IMR-90 (cell line): ENCODE results near the gene CHMP5. TPM values are rescaled to one million over a fixed set of nuclear protein-coding genes. Genes with fewer than 3 reads are reported as not detected.

Source experiments
- ATAC-seq: fragments of 200-7000 bp; cut with Tn5 transposase; 2 replicates; pipeline ENCODE4 v1.9.1; 2020; ENCODE audit warnings: low read depth, mild to moderate bottlenecking, moderate library complexity
- BruUV-seq: library from RNA; stranded (reverse); fragments of 400-500 nt; replicated peaks from 2 replicates; lab custom pipeline; 2021; lab: Mats Ljungman, UMichigan
- CTCF ChIA-PET: fragments of 300-600 bp; formaldehyde crosslinking; extraction: SDS; loops from one replicate; lab custom pipeline; 2021; ENCODE audit warnings: antibody characterized with exemption; lab: Yijun Ruan, JAX
- POLR2A ChIA-PET: fragments of 300-600 bp; sonication (Branson Sonifier 250); formaldehyde crosslinking; loops from one replicate; lab custom pipeline; 2022; ENCODE audit warnings: antibody characterized with exemption; ENCODE audit not compliant: unreplicated experiment; lab: Charles Lee
- DNase-seq: peaks from one replicate; pipeline ENCODE4 v3.0.0; 2013
- H2AFZ ChIP-seq: replicated peaks from 2 replicates; pipeline ENCODE3; 2013; ENCODE audit warnings: low read length, mild to moderate bottlenecking; ENCODE audit not compliant: poor library complexity
- H2AK5ac ChIP-seq: 2 replicates; pipeline ENCODE4 v1.6.1; 2013; ENCODE audit warnings: low read depth, low read length, inconsistent platforms
- H2AK9ac ChIP-seq: replicated peaks from 2 replicates; pipeline ENCODE3; 2013; ENCODE audit warnings: mild to moderate bottlenecking, low read depth, low read length, moderate library complexity; ENCODE audit not compliant: poor library complexity
- H2BK120ac ChIP-seq: 2 replicates; pipeline ENCODE4 v1.6.1; 2013; ENCODE audit warnings: low read depth, low read length, inconsistent platforms
- H2BK15ac ChIP-seq: 3 replicates; pipeline ENCODE4 v1.6.1; 2013; ENCODE audit warnings: low read depth, low read length, inconsistent platforms
- H2BK20ac ChIP-seq: 2 replicates; pipeline ENCODE4 v1.6.1; 2013; ENCODE audit warnings: low read depth, mild to moderate bottlenecking, inconsistent platforms, low read length, moderate library complexity
- H2BK5ac ChIP-seq: 2 replicates; pipeline ENCODE4 v1.6.1; 2013; ENCODE audit warnings: mild to moderate bottlenecking, low read depth, low read length, inconsistent platforms; ENCODE audit not compliant: poor library complexity, severe bottlenecking
- H3K14ac ChIP-seq: replicated peaks from 2 replicates; pipeline ENCODE4 v1.6.1; 2013; ENCODE audit warnings: low read depth, low read length, inconsistent platforms
- H3K18ac ChIP-seq: 2 replicates; pipeline ENCODE4 v1.6.1; 2013; ENCODE audit warnings: low read depth, low read length, control low read depth
- H3K23ac ChIP-seq: 2 replicates; pipeline ENCODE4 v1.6.1; 2013; ENCODE audit warnings: low read depth, low read length, inconsistent platforms
- H3K27ac ChIP-seq: 2 replicates; pipeline ENCODE4 v1.5.1; 2013; ENCODE audit warnings: mild to moderate bottlenecking, control low read depth, low read length; ENCODE audit not compliant: insufficient read depth
- H3K27me3 ChIP-seq: 2 replicates; pipeline ENCODE4 v1.6.1; 2013; ENCODE audit warnings: low read length; ENCODE audit not compliant: control insufficient read depth, insufficient read depth
- H3K36me3 ChIP-seq: 2 replicates; pipeline ENCODE4 v1.6.1; 2013; ENCODE audit warnings: low read length, mixed read lengths; ENCODE audit not compliant: control insufficient read depth, insufficient read depth
- H3K4ac ChIP-seq: 2 replicates; pipeline ENCODE4 v1.6.1; 2013; ENCODE audit warnings: low read depth, low read length, inconsistent platforms
- H3K4me1 ChIP-seq: 2 replicates; pipeline ENCODE4 v1.6.1; 2013; ENCODE audit warnings: low read length, mixed read lengths; ENCODE audit not compliant: control insufficient read depth, insufficient read depth
- H3K4me2 ChIP-seq: 2 replicates; pipeline ENCODE4 v1.6.1; 2013; ENCODE audit warnings: low read depth, mild to moderate bottlenecking, control low read depth, low read length, moderate library complexity
- H3K4me3 ChIP-seq: 2 replicates; pipeline ENCODE4 v1.5.1; 2013; ENCODE audit warnings: low read depth, mild to moderate bottlenecking, control low read depth, low read length, moderate library complexity; ENCODE audit not compliant: insufficient read depth
- H3K56ac ChIP-seq: 2 replicates; pipeline ENCODE4 v1.6.1; 2013; ENCODE audit warnings: low read length, inconsistent platforms; ENCODE audit not compliant: insufficient read depth; ENCODE audit errors: extremely low read depth
- H3K79me1 ChIP-seq, 2 experiments: 2 replicates each; pipeline ENCODE4 v1.6.1; 2013; ENCODE audit warnings: low read length in 2 of 2, inconsistent platforms in 1 of 2, low read depth in 1 of 2
- H3K9ac ChIP-seq: 2 replicates; pipeline ENCODE4 v1.6.1; 2013; ENCODE audit warnings: low read depth, low read length, control low read depth
- H3K9me1 ChIP-seq: 2 replicates; pipeline ENCODE4 v1.6.1; 2013; ENCODE audit warnings: low read length, inconsistent platforms; ENCODE audit not compliant: insufficient read depth
- H3K9me3 ChIP-seq: 2 replicates; pipeline ENCODE4 v1.6.1; 2013; ENCODE audit warnings: low read length; ENCODE audit not compliant: control insufficient read depth, insufficient read depth
- H4K20me1 ChIP-seq: 2 replicates; pipeline ENCODE4 v1.6.1; 2013; ENCODE audit warnings: low read length, inconsistent platforms; ENCODE audit not compliant: insufficient read depth
- H4K5ac ChIP-seq: 2 replicates; pipeline ENCODE4 v1.6.1; 2013; ENCODE audit warnings: mild to moderate bottlenecking, low read depth, low read length, control low read depth
- H4K8ac ChIP-seq, 2 experiments: 2 replicates each; pipeline ENCODE4 v1.6.1; 2013; ENCODE audit warnings: low read depth in 2 of 2, low read length in 2 of 2, control low read depth in 1 of 2, inconsistent platforms in 1 of 2
- H4K91ac ChIP-seq: 2 replicates; pipeline ENCODE4 v1.6.1; 2013; ENCODE audit warnings: low read depth, low read length, inconsistent platforms; ENCODE audit not compliant: insufficient read depth
- BHLHE40 ChIP-seq: fragments of 150-350 bp; IDR thresholded peaks from 2 replicates; pipeline ENCODE4 v1.6.1; 2016; ENCODE audit warnings: mild to moderate bottlenecking, low read depth, low read length
- MAFK ChIP-seq: IDR thresholded peaks from 2 replicates; pipeline ENCODE4 v1.6.1; 2012; ENCODE audit warnings: low read depth, low read length, improper control_type of control experiment
- RFX5 ChIP-seq: IDR thresholded peaks from 2 replicates; pipeline ENCODE4 v1.8.0; 2012; ENCODE audit warnings: low read depth, mild to moderate bottlenecking, low read length, moderate library complexity
- dilution Hi-C: fragments of 300-500 bp; cut with HindIII; formaldehyde crosslinking; loops from one replicate; pipeline ENCODE4 v1.14.3; 2018; ENCODE audit warnings: low sequenced_read_pairs; ENCODE audit not compliant: unreplicated experiment
- in situ Hi-C: fragments of 300-500 bp; cut with MboI; formaldehyde crosslinking; loops from 3 replicates; pipeline ENCODE4 v1.14.3; 2019; ENCODE audit warnings: low sequenced_read_pairs, inconsistent platforms, mixed read lengths
- intact Hi-C: fragments of 100-400 bp; cut with micrococcal nuclease; formaldehyde crosslinking; loops from 2 replicates; pipeline ENCODE4 v1.10.0; 2022
- polyA plus RNA-seq, 3 experiments: library from polyadenylated mRNA; depleted of rRNA; stranded (reverse); fragments of >200 nt; gene quantifications; 2 replicates each; pipeline ENCODE4 v1.2.3, GENCODE V29; 2012; ENCODE audit warnings: low replicate concordance in 1 of 3
- total RNA-seq: library from RNA; depleted of rRNA; stranded (reverse); fragments of >200 nt; gene quantifications from 2 replicates; pipeline ENCODE4 v1.2.3, GENCODE V29; 2012

Gene CHMP5
- total and polyA plus RNA-seq, 2 of the 4 experiments (the other 2 are of a cell fraction) = 70.6 to 80.8 TPM

DNA sequence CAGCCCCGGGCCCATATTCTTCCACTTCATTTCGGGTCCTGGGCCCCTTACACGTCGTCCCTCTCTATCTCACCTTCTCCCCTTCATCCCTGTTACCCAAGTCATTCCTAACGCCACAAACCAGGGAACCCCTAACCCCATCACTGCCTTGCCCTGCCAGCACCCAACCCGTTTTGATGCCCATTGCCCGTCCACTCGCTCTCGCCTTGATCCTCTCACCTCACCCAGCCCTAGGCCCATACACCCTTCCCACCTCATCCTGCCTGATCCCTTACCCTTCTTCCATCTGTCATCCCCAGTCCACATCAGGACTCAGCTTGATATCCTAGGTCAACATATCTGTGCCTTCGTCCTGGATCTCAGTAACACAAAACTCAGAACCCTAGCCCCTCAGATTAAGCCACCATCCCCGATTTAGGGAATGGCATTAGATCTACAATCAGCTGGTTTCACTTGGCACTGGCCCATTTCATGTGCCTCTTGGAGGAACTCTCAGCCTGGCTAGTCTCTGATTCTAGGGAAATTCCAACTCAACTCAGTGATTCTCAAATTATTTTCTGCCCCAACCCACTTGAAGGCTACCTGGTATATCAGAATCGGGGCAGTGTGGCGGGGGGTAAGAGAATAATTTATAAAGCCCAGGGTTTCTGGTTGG, 489 bp downstream of the CHMP5 start (continued):
- TF ChIP-seq MAFK (no peak), RFX5 (no peak)

DNA sequence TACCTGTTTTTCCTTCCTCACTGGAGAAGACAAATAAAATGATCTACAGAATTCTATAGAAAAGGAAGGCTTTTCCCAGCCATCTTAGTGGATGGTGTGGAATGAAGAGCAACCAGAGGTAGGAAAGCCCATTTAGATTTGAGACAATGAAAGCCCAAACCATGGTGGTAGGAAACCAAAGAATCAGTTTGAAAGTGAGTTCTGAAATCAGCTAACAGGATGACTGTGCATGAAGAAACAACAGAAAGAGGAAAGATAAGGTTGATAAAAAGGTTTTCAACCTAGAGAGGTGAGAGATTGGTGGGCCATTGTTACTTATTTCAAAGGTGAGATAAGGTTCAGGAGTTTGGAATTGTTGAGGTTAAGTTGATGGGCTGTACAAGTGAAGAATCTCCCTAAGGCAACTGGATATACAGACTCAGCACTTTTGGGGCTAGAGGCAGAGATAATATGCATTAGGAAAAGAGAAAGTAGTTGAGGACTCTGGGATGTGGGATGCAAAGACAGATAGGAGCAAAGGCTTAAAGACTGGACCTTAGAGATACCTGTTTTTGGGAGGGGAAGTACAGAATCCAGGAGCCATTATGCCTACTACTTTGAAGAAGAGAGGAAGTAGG, 2.4 kb downstream of the CHMP5 start:
- Histone ChIP-seq H3K9ac (no peak overlapping the region), H2BK5ac (no peak overlapping the region), H3K36me3 (peaks cover 16% of the 10 kb centered on the region), H3K18ac (no peak overlapping the region), H2BK15ac (no peak overlapping the region), H2AK5ac (no peak overlapping the region), H3K9me1 (peaks cover 5% of the 10 kb centered on the region; the same call in 1 of the 2 replicates), H4K20me1 (peaks cover 9% of the 10 kb centered on the region), H3K4me3 (no peak overlapping the region), H2BK120ac (no peak overlapping the region), H3K14ac (no peak overlapping the region), H3K27ac (no peak overlapping the region), H4K91ac (no peak overlapping the region), H4K8ac (no peak overlapping the region), H3K4me2 (no peak overlapping the region), H3K79me1 (peaks cover 28 to 50% of the 10 kb centered on the region in 2 experiments), H3K4me1 (peaks cover 10% of the 10 kb centered on the region), H3K4ac (no peak overlapping the region), H3K23ac (no peak overlapping the region), H2AFZ (no peak overlapping the region), H2AK9ac (no peak overlapping the region), H2BK20ac (no peak overlapping the region), H3K9me3 (no peaks in the 10 kb centered on the region), H4K5ac (no peak overlapping the region), H3K56ac (no peak overlapping the region), H3K27me3 (no peaks in the 10 kb centered on the region)
- TF ChIP-seq BHLHE40 = no peak
- TF ChIP-seq MAFK = peak; percentile 50
- in situ Hi-C loops (no loop called here), intact Hi-C loops (no loop called here), dilution Hi-C loops (no loop called here)
- ChIA-PET POLR2A (no interaction called here), CTCF (no interaction called here)
- no peak for DNase-seq
- no peak for ATAC-seq
- BruUV-seq = no TSS peak
